ENCODE results near the gene ANO1. TPM values are rescaled to one million over a fixed set of nuclear protein-coding genes. Genes with fewer than 3 reads are reported as not detected.

The ANO1 gene
- total and polyA plus RNA-seq, 2 donors = 0.38 to 1.5 TPM

DNA sequence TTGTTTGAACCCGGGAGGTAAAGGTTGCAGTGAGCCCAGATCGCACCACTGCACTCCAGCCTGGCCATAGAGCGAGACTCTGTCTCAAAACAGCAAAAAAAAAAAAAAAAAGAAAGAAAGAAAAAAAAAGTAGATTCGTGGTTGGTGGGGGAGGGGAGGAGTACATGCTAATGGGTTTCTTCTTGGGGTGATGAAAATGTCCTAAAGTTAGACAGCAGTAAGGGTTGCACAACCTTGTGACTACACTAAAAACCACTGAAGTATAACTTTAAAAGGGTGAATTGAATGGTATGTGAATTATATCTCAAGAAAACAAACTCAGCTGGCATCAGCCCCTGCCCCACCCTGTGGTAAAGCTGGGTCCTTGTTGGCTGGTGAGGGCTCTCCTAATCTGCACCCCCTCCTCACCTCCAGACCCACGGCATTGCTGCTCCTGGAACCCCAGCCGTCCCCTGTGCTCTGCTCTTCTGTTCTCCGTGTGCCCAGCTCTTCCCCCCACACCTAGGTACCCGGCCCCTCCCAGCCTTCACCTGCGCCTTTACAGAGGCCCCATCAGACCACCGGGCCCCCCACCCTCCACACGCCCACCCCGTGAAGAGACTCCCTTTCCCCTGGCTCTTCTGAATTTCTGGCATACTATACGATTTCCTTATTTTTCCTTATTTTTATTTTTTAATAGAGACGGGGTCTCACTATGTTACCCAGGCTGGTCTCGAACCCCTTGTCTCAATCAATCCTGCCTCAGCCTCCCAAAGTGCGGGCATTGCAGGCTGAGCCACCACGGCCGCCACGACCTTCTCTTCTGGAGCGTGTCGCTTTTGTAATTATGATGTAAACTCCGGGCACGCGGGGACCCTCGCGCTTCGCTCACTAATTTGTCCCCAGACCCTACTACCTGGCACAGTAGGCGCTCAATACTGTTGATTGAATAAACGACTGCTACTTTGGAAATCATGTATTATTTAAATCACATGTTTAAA is 124.1 kb downstream of the ANO1 start:
- WGBS = 80% methylated on average over 29 of the region's 29 CpGs
- Histone ChIP-seq H3K4me3 (ENCODE audit: low read length in 2 of 2) (peak overlapping the region; percentile 83 to 96), H3K9me3 (ENCODE audit: control insufficient read depth in 2 of 2, insufficient read depth in 1 of 2, low read length in 1 of 2) (no peaks in the 10 kb centered on the region), H3K4me1 (ENCODE audit: control insufficient read depth in 2 of 2, insufficient read depth in 2 of 2, low read length in 2 of 2) (peaks cover 9 to 24% of the 10 kb centered on the region in 2 donors), H3K36me3 (ENCODE audit: control insufficient read depth in 2 of 2, insufficient read depth in 2 of 2, low read length in 1 of 2) (peaks cover 22 to 23% of the 10 kb centered on the region in 2 donors), H3K27me3 (ENCODE audit: control insufficient read depth in 2 of 2, insufficient read depth in 1 of 2, low read length in 1 of 2) (peaks cover 0 to 5% of the 10 kb centered on the region in 2 donors), H3K27ac (ENCODE audit: low read depth in 1 of 2, low read length in 1 of 2) (peak overlapping the region; percentile 84 to 92)
- DNase-seq (ENCODE audit: low read depth in 6 of 9, low spot score in 9 of 9) = peak in 1 of 9 donors; percentile 30

DNA sequence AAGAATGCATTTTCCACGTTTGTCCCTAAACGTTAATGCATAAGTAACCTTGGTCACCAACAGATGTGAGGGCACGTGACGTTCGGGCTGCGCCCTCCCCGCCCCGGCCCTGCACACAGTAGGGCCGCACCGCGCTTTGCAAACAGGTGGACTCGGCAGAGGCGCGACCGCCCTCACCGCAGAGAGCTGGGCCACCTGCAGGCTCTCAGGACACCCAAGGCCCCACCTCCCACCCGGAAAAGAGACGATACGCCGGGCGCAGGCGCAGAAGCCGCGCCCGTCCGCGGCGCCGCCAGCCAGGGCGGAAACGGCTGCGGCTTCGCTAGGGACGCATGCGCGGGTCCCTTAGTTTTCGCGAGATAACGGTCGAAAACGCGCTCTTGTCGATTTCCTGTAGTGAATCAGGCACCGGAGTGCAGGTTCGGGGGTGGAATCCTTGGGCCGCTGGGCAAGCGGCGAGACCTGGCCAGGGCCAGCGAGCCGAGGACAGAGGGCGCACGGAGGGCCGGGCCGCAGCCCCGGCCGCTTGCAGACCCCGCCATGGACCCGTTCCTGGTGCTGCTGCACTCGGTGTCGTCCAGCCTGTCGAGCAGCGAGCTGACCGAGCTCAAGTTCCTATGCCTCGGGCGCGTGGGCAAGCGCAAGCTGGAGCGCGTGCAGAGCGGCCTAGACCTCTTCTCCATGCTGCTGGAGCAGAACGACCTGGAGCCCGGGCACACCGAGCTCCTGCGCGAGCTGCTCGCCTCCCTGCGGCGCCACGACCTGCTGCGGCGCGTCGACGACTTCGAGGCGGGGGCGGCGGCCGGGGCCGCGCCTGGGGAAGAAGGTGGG is 125.0 kb downstream of the ANO1 start, which contains the start of gene FADD:
TSS of gene FADD (plus strand) at position 377 of the 831 bp plus-strand sequence. CDS start at position 541, 164 bp downstream.
- Histone ChIP-seq H3K4me3 (ENCODE audit: low read length in 2 of 2) (peak within 1 kb of the TSS; percentile 83 to 96), H3K9me3 (ENCODE audit: control insufficient read depth in 2 of 2, insufficient read depth in 1 of 2, low read length in 1 of 2) (no peaks in the 10 kb centered on the region), H3K4me1 (ENCODE audit: control insufficient read depth in 2 of 2, insufficient read depth in 2 of 2, low read length in 2 of 2) (peaks cover 9 to 27% of the 10 kb centered on the region in 2 donors), H3K27ac (ENCODE audit: low read depth in 1 of 2, low read length in 1 of 2) (peak within 1 kb of the TSS; percentile 95 to 99), H3K27me3 (ENCODE audit: control insufficient read depth in 2 of 2, insufficient read depth in 1 of 2, low read length in 1 of 2) (peaks cover 0 to 5% of the 10 kb centered on the region in 2 donors), H3K36me3 (ENCODE audit: control insufficient read depth in 2 of 2, insufficient read depth in 2 of 2, low read length in 1 of 2) (peaks cover 31 to 32% of the 10 kb centered on the region in 2 donors)
- DNase-seq (ENCODE audit: low read depth in 6 of 9, low spot score in 9 of 9) = peak; percentile 81 to 98 (median 94)
- WGBS = under 1% methylated on average over 91 of the region's 91 CpGs

DNA sequence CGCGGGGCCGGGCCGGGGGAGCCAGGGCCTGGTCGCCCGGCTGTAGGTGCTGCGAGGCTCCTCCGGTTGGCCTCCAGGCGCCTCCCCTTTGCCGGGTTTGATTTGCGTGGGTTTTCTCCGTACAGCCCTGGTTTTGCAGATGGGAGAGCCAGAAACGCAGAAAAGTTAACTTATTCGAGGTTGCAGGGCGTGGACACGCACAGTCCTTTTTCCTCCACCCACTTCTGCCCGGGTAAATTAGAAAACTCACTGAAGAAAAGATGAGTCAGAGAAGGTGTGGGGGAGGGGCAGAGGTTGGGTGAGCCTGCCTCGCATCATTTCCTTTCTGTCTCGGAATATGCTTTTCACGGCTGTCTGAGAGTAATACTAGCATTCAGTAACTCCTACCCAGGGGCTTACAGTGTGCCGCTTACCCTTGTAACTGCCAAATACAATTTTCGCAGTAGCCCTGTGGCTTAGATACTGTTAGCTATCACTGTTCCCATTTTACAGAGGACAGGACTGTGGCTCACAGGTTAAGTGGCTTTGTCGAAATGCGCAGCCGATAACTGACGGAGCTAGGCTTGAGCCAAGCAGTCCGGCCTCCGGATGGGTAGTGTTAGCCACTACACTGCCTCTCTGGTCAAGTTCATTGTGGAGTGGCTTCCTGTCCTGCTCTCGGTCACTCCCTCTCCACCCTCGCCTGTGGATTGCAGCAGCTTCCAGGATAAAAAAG is 125.8 kb downstream of the ANO1 start:
- WGBS = 15% methylated on average over 30 of the region's 30 CpGs

DNA sequence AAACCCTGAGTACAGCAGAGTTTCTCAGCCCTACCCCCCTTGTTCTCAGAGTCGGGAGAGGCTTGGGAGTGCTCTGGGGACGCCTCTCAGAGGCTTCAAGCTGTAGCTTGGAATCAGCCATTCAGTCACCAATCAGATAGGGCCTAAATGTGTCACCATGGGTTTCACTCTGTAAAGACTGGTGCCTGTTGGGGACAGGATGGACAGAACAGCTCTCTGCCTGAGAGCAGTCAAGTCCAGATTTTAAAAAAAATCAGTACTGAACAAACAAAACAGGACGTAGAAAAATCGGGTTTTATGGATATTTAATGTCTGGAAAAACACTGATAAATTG is 126.3 kb downstream of the ANO1 start:
- Histone ChIP-seq H3K4me3 (ENCODE audit: low read length in 2 of 2) (peak overlapping the region; percentile 83 to 96), H3K27ac (ENCODE audit: low read depth in 1 of 2, low read length in 1 of 2) (peak overlapping the region; percentile 26 to 95), H3K36me3 (ENCODE audit: control insufficient read depth in 2 of 2, insufficient read depth in 2 of 2, low read length in 1 of 2) (peaks cover 43 to 45% of the 10 kb centered on the region in 2 donors), H3K9me3 (ENCODE audit: control insufficient read depth in 2 of 2, insufficient read depth in 1 of 2, low read length in 1 of 2) (no peaks in the 10 kb centered on the region), H3K27me3 (ENCODE audit: control insufficient read depth in 2 of 2, insufficient read depth in 1 of 2, low read length in 1 of 2) (peaks cover 0 to 3% of the 10 kb centered on the region in 2 donors), H3K4me1 (ENCODE audit: control insufficient read depth in 2 of 2, insufficient read depth in 2 of 2, low read length in 2 of 2) (peaks cover 9 to 27% of the 10 kb centered on the region in 2 donors)
- DNase-seq (ENCODE audit: low read depth in 6 of 9, low spot score in 9 of 9) = no peak
- WGBS = 79% methylated on average over 4 of the region's 4 CpGs

More for the DNA sequence above, 125.8 kb downstream of the ANO1 start:
- no peaks in the 10 kb centered on the region for H3K9me3 ChIP-seq (ENCODE audit: control insufficient read depth in 2 of 2, insufficient read depth in 1 of 2, low read length in 1 of 2)
- H3K27ac ChIP-seq (ENCODE audit: low read depth in 1 of 2, low read length in 1 of 2) = peak overlapping the region; percentile 95 to 99
- H3K4me1 ChIP-seq (ENCODE audit: control insufficient read depth in 2 of 2, insufficient read depth in 2 of 2, low read length in 2 of 2) = peaks cover 9 to 27% of the 10 kb centered on the region in 2 donors
- H3K36me3 ChIP-seq (ENCODE audit: control insufficient read depth in 2 of 2, insufficient read depth in 2 of 2, low read length in 1 of 2) = peaks cover 38 to 39% of the 10 kb centered on the region in 2 donors
- peak overlapping the region; percentile 83 to 96 for H3K4me3 ChIP-seq (ENCODE audit: low read length in 2 of 2)
- DNase-seq (ENCODE audit: low read depth in 6 of 9, low spot score in 9 of 9) = peak; percentile 56 to 92 (median 80)
- H3K27me3 ChIP-seq (ENCODE audit: control insufficient read depth in 2 of 2, insufficient read depth in 1 of 2, low read length in 1 of 2) = peaks cover 0 to 5% of the 10 kb centered on the region in 2 donors

DNA sequence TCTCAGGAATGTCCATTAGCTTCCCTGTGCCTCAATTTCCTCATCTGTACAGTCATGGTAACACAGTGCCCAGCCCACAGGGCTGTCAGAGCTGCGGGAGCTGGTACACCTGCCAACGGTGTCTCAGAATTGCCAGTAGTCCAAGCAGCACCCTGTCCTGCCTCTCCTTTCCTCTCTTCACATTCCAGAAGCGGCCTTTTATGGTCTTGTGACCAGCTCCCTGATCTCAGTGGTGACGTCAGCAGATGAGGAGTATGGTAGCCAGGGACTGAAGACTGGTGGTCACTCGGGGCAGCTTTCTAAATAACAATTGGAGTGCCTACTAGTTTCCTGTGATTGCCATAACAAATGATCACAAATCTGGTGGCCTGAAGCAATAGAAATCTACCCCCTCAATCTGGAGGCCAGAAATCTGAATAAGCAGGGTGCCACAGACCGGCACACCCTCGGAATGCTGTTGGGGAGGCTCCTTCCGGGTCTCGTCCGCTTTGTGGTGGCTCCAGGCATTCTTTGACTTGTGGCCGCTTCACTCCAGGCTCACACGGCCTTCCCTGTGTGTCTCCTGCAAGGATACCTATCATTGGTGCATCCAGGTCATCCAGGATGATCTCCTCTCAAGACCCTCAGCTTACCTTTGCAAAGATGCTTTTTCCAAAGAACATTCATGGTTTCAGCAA is 127.1 kb downstream of the ANO1 start:
- WGBS = 88% methylated on average over 12 of the region's 12 CpGs
- H3K9me3 ChIP-seq (ENCODE audit: control insufficient read depth in 2 of 2, insufficient read depth in 1 of 2, low read length in 1 of 2) = no peaks in the 10 kb centered on the region
- H3K4me3 ChIP-seq (ENCODE audit: low read length in 2 of 2) = no peak overlapping the region
- H3K36me3 ChIP-seq (ENCODE audit: control insufficient read depth in 2 of 2, insufficient read depth in 2 of 2, low read length in 1 of 2) = peaks cover 44 to 50% of the 10 kb centered on the region in 2 donors
- no peak overlapping the region for H3K27ac ChIP-seq (ENCODE audit: low read depth in 1 of 2, low read length in 1 of 2)
- DNase-seq (ENCODE audit: low read depth in 6 of 9, low spot score in 9 of 9) = no peak
- peaks cover 9 to 27% of the 10 kb centered on the region in 2 donors for H3K4me1 ChIP-seq (ENCODE audit: control insufficient read depth in 2 of 2, insufficient read depth in 2 of 2, low read length in 2 of 2)
- peaks cover 0 to 2% of the 10 kb centered on the region in 2 donors for H3K27me3 ChIP-seq (ENCODE audit: control insufficient read depth in 2 of 2, insufficient read depth in 1 of 2, low read length in 1 of 2)

DNA sequence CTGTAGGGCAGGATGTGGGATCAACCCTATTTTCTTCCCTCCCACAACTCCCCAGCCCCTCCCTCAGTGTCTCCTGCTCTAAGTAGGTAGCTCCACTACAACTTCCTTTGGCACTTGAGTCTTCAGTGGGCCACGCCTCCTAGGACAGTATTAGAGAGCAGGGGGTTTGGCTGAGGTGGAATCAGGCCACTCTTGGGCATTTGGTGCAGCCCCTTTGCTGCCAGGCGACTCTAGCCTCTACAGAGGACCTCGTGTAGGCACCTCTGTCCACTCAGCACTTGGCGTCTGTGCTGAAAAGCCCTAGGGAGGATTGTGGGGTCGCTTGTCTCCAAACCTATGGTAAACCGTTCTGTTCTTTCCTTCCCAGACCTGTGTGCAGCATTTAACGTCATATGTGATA is 127.6 kb downstream of the ANO1 start:
- Histone ChIP-seq H3K4me3 (ENCODE audit: low read length in 2 of 2) (no peak overlapping the region), H3K4me1 (ENCODE audit: control insufficient read depth in 2 of 2, insufficient read depth in 2 of 2, low read length in 2 of 2) (peaks cover 9 to 27% of the 10 kb centered on the region in 2 donors), H3K36me3 (ENCODE audit: control insufficient read depth in 2 of 2, insufficient read depth in 2 of 2, low read length in 1 of 2) (peaks cover 44 to 50% of the 10 kb centered on the region in 2 donors)

DNA sequence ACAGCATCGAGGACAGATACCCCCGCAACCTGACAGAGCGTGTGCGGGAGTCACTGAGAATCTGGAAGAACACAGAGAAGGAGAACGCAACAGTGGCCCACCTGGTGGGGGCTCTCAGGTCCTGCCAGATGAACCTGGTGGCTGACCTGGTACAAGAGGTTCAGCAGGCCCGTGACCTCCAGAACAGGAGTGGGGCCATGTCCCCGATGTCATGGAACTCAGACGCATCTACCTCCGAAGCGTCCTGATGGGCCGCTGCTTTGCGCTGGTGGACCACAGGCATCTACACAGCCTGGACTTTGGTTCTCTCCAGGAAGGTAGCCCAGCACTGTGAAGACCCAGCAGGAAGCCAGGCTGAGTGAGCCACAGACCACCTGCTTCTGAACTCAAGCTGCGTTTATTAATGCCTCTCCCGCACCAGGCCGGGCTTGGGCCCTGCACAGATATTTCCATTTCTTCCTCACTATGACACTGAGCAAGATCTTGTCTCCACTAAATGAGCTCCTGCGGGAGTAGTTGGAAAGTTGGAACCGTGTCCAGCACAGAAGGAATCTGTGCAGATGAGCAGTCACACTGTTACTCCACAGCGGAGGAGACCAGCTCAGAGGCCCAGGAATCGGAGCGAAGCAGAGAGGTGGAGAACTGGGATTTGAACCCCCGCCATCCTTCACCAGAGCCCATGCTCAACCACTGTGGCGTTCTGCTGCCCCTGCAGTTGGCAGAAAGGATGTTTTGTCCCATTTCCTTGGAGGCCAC is 128.3 kb downstream of the ANO1 start:
- H3K36me3 ChIP-seq (ENCODE audit: control insufficient read depth in 2 of 2, insufficient read depth in 2 of 2, low read length in 1 of 2) = peaks cover 44 to 50% of the 10 kb centered on the region in 2 donors
- H3K27ac ChIP-seq (ENCODE audit: low read depth in 1 of 2, low read length in 1 of 2) = no peak overlapping the region
- 99% methylated on average over 22 of the region's 22 CpGs for WGBS
- H3K27me3 ChIP-seq (ENCODE audit: control insufficient read depth in 2 of 2, insufficient read depth in 1 of 2, low read length in 1 of 2) = no peaks in the 10 kb centered on the region
- no peak overlapping the region for H3K4me3 ChIP-seq (ENCODE audit: low read length in 2 of 2)
- no peaks in the 10 kb centered on the region for H3K9me3 ChIP-seq (ENCODE audit: control insufficient read depth in 2 of 2, insufficient read depth in 1 of 2, low read length in 1 of 2)
- DNase-seq (ENCODE audit: low read depth in 6 of 9, low spot score in 9 of 9) = no peak
- H3K4me1 ChIP-seq (ENCODE audit: control insufficient read depth in 2 of 2, insufficient read depth in 2 of 2, low read length in 2 of 2) = peaks cover 9 to 27% of the 10 kb centered on the region in 2 donors

More for the DNA sequence above, 127.6 kb downstream of the ANO1 start:
- Histone ChIP-seq H3K27me3 (ENCODE audit: control insufficient read depth in 2 of 2, insufficient read depth in 1 of 2, low read length in 1 of 2) (no peaks in the 10 kb centered on the region), H3K9me3 (ENCODE audit: control insufficient read depth in 2 of 2, insufficient read depth in 1 of 2, low read length in 1 of 2) (no peaks in the 10 kb centered on the region), H3K27ac (ENCODE audit: low read depth in 1 of 2, low read length in 1 of 2) (no peak overlapping the region)
- DNase-seq (ENCODE audit: low read depth in 6 of 9, low spot score in 9 of 9) = peak in 1 of 9 donors; percentile 19
- WGBS = 97% methylated on average over 7 of the region's 7 CpGs
